HG02884 (cell line): Measurements from ENCODE around the gene SCGB3A1.

Source experiments
- ATAC-seq: cut with Tn5 transposase; IDR thresholded peaks from one replicate; pipeline ENCODE4 v1.9.1; 2021; ENCODE audit warnings: mild to moderate bottlenecking, moderate library complexity; ENCODE audit not compliant: unreplicated experiment

The SCGB3A1 gene, protein sequence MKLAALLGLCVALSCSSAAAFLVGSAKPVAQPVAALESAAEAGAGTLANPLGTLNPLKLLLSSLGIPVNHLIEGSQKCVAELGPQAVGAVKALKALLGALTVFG

DNA sequence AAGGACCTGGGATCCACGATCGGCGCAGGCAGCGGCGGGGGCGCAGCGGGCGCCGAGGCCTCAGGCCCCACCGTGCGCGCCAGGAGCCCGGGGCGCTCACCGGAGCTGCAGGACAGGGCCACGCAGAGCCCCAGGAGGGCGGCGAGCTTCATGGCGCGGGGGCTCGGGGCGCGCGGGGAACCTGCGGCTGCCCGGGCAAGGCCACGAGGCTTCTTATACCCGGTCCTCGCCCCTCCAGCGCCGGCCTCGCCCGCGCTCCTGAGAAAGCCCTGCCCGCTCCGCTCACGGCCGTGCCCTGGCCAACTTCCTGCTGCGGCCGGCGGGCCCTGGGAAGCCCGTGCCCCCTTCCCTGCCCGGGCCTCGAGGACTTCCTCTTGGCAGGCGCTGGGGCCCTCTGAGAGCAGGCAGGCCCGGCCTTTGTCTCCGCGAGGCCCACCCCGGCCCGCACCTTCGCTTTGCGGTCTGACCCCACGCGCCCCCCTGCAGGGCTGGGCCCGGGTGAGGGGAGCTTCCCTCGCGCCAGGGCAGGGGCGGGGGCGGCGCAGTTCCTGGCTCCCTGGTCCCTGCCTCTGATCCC, at the start of gene SCGB3A1:
SCGB3A1 (minus strand) TSS at position 189 of the 577 bp plus-strand sequence; CDS start at position 152, 37 bp downstream.
- ATAC-seq = no peak

- no peak for ATAC-seq
These were observed 49.2 kb upstream of the SCGB3A1 start for GRCh38 chr5:180640611-180640860.

GRCh38 chr5:180639741-180640610, 48.7 kb upstream of the SCGB3A1 start:
- ATAC-seq = no peak

DNA sequence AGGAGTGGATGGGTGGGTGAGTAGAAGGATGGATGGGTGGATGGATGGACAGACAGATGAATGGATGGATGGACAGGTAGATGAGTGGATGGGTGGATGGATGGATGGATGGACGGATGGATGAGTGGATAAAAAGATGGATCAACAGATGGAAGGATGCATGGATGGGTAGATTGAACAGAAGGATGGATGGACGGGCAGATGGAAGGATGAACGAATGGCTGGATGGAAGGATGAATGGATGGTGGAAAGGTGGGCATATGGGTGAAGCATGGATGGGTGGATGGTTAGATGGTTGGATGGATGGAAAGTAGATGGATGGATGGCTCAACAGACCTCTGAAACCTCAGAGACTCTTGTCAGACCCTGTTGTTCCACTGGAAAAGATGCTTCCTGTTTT, 48.0 kb upstream of the SCGB3A1 start:
- no peak for ATAC-seq

- no peak for ATAC-seq
These were observed 46.8 kb upstream of the SCGB3A1 start for GRCh38 chr5:180637962-180638680.

DNA sequence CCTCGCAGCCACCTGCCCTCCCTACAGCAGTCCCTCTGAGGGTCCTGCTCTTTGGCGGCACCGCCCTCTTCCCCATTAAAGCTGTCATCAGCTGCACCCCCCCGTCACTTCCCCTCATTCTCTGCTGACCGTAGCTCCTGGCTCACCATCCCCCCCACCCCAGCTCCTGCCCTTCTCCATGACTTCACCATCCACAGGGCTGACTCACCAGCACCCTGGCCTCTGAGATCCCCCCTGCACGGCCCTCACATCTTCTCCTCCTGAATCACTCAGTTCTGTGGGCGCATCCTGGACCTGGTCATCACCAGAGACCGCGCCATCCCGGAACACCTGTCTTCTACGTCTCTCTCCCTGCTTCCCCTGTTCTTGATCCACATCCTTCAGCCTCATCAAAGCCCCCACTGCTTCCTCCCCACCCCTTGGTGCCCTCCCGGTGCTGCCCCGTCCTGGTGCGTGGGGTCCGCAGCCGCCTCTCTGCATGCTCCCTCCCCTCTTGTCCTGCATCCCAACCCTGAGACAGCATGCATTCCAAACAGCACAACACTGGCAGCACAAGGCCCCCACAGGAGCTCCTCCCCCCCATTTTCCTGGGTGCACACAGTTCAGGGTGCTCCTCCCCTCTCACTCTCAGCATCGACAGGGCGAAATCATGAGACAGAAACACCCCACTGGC, 45.2 kb upstream of the SCGB3A1 start:
- no peak for ATAC-seq

- no peak for ATAC-seq
These were observed 44.7 kb upstream of the SCGB3A1 start for GRCh38 chr5:180636016-180636402.

GRCh38 chr5:180633283-180634177, 42.2 kb upstream of the SCGB3A1 start:
- no peak for ATAC-seq

GRCh38 chr5:180632768-180633167, 41.5 kb upstream of the SCGB3A1 start:
- no peak for ATAC-seq

GRCh38 chr5:180631549-180632383, 40.5 kb upstream of the SCGB3A1 start:
- ATAC-seq = no peak

GRCh38 chr5:180630426-180630825, 39.1 kb upstream of the SCGB3A1 start:
- no peak for ATAC-seq

- ATAC-seq = no peak
These were observed 38.6 kb upstream of the SCGB3A1 start for GRCh38 chr5:180629831-180630382.

DNA sequence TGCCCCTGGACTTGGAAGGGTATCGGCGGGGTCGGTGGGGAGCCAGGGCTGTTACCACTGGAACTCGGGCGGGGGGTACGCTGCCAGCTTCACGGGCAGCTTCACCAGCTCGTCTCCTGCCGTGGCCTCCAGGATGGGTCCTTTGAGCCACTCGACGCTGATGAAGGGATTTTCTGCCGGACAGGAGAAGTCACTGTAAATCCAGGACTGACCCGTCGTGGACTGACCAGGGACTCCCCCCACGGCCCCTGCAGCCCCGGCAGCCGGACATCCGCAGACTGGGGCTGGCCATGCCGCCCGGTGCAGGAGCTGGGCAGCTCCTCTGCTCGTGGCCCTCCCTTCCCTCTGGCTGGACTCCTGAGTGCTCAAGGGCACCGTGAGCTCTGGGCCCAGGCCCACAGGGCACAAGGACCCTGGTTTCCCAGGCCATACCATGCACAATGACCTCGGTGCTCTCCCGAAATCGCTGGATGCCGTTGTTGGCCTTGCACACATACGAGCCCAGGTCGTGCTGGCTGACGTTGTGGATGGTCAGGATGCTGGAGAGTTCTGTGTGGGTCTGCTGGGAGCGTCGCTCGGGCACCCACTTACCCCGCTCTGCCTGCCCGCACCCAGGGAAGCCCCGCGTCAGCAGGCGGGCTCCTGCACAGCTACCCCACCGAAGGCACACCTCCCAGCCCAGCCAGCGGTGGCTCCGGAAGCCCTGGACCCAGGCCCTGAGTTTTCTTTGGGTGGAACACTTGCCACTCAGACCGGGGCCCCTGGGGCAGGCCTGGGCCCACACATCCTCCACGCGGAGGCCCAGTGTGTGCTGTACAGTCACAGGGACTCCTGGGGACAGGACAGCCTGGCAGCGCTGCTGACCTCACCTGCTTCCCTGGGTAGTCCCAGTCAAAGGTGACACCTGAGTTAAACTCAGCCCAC, 37.8 kb upstream of the SCGB3A1 start:
- no peak for ATAC-seq

DNA sequence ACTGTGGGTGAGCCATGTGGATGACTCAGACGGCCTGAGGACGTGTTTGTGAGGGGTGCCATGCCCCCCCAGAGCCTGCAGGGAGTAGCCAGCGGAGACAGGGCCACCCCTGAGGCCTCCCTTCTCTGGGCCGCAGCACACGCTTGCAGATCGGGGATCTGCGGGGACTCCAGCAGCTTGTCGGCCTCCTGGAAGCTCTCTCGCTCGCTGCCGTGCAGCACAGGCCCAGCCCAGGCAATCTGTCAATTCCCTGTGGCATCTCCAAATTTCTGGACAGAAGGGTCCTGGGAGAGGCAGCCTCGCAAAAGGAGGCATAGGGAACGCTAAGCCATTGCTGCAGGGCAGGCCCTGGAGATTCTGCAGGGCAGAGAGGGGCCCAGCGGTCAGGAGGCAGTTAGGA, 36.9 kb upstream of the SCGB3A1 start:
- no peak for ATAC-seq

DNA sequence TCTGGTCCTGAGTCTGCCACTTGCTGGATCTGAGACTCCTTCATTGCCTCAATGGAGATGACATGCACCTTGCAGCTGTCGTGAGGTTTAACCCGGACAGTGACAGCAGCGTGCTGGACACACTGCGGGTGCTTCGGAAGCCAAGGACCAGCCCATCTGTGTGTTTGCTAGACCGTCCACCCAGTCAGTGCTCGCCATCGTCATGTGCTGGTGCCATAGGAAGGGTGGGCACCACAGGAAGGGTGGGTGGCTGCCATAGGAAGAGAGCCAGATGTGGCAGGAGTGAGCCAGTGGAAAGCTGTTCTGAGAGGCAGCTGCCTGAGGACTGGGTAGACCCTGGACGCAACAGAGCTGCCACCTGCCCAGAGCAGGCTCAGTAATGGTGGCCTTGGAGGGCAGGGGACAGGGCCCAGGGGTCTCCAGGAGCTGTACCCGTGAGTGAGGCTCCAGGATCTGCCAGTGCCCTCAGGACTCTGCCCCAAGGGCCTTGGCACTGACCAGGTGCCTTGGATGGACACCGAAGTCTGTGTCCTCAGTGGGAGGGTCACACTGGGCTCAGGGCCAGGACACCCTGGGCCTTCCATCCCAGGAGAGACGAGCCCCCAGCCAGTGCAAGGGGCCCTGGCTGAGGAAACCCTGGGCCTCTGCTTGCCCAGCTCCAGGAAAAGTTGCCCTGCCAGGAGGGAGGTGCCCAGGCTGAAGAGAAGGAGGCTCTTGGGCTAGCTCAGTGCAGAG, 36.3 kb upstream of the SCGB3A1 start:
- no peak for ATAC-seq

DNA sequence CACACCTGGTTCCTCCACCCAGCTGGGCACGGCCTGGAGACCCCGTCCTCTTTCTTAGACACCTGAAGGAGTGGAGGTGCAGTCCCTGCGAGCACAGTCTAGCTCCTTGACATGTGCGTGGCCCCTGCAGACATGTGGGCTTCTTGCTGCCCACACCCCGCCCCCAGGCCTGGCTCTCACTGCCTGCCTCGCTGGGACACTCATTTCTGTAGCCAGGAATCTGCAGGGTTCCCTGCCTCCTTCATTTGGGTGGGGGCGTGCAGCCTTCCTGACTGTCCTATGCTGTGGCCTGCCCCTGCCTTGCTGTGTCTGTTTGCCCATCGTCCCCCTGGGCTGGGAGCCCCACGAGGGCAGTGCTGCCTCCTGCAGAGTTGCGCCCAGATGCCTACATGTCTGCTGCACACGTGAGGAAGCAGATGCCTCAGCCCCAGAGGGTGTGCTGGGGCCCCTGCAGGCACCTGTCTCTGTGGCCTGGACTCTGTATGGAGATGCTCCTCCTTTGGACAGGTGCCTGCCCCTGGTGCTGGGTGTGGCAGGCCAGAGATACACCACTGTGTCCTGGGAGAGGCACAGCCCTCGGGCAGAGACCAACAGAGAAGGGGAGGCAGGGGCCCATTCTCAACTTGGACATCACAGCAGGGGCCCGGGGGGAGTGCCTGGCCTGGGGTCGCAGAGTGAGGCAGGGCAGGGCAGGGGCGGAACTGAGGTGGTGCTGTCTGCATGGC, 35.5 kb upstream of the SCGB3A1 start:
- ATAC-seq = no peak
